Neuron (in vitro differentiated cells): ENCODE results near the gene NAGLU.
A peak's percentile ranks its signal among the peaks of the same experiment; 100 is the strongest.

Experiments used
- H2AFZ ChIP-seq: one replicate; pipeline ENCODE4 v1.6.1; 2013; ENCODE audit warnings: low read depth, mild to moderate bottlenecking, inconsistent platforms, low read length, moderate library complexity
- H3K27me3 ChIP-seq: one replicate; pipeline ENCODE4 v1.6.1; 2013; ENCODE audit warnings: low read length; ENCODE audit not compliant: insufficient read depth
- H3K36me3 ChIP-seq: one replicate; pipeline ENCODE4 v1.6.1; 2013; ENCODE audit warnings: low read length; ENCODE audit not compliant: insufficient read depth
- H3K4me1 ChIP-seq: one replicate; pipeline ENCODE4 v1.6.1; 2013; ENCODE audit warnings: low read length; ENCODE audit not compliant: insufficient read depth
- H3K4me3 ChIP-seq: 2 replicates; pipeline ENCODE4 v1.5.1; 2013; ENCODE audit warnings: mild to moderate bottlenecking, low read length, moderate library complexity
- H3K9me3 ChIP-seq: one replicate; pipeline ENCODE4 v1.6.1; 2013; ENCODE audit warnings: low read length

Gene NAGLU

DNA sequence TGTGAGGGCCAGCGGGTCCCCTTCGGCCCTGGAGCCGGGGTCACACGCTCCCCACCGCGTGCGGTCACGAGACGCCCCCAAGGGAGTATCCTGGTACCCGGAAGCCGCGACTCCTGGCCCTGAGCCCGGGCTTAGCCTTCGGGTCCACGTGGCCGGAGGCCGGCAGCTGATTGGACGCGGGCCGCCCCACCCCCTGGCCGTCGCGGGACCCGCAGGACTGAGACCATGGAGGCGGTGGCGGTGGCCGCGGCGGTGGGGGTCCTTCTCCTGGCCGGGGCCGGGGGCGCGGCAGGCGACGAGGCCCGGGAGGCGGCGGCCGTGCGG, at the start of gene NAGLU:
TSS of gene NAGLU (plus strand) at position 194 of the 324 bp plus-strand sequence. CDS start at position 226, 32 bp downstream.
- Histone ChIP-seq H3K9me3 (no peaks in the 10 kb centered on the region), H3K4me3 (peak within 1 kb of the TSS; percentile 52), H2AFZ (peak within 1 kb of the TSS; percentile 54), H3K27me3 (no peaks in the 10 kb centered on the region), H3K4me1 (peaks cover 24% of the 10 kb centered on the region), H3K36me3 (peaks cover 8% of the 10 kb centered on the region)

DNA sequence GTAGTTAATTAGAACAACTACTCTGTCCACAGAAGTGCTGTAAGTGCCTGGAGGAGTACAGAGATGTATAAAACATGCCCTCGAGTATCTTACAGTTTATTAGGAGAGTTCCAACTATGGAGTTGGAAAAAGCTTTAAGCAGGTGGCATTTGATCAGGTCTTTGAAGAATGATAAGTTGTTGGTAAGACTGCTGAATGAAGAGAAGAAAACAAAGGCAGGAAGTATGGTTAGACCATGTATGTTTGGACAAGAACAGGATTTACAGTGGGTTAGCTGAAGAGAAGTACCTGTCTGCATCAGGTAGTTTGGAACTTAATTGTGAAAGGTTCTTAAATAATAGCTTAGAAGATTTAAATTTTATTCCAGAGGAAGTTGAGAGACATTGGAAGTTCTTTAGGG, 48.0 kb upstream of the NAGLU start:
- no peaks in the 10 kb centered on the region for H3K27me3 ChIP-seq
- H3K36me3 ChIP-seq: peaks cover 71% of the 10 kb centered on the region
- no peak overlapping the region for H2AFZ ChIP-seq
- no peaks in the 10 kb centered on the region for H3K9me3 ChIP-seq
- H3K4me1 ChIP-seq: no peaks in the 10 kb centered on the region
- H3K4me3 ChIP-seq: no peak overlapping the region

GRCh38 chr17:42493319-42493718, 42.7 kb upstream of the NAGLU start:
- Histone ChIP-seq H3K9me3 (no peaks in the 10 kb centered on the region), H2AFZ (no peak overlapping the region), H3K27me3 (no peaks in the 10 kb centered on the region), H3K4me3 (no peak overlapping the region), H3K4me1 (no peaks in the 10 kb centered on the region), H3K36me3 (peaks cover 74% of the 10 kb centered on the region)

GRCh38 chr17:42494673-42495072, 41.4 kb upstream of the NAGLU start:
- H3K36me3 ChIP-seq: peaks cover 71% of the 10 kb centered on the region
- H3K4me1 ChIP-seq: no peaks in the 10 kb centered on the region
- H3K4me3 ChIP-seq: no peak overlapping the region
- H2AFZ ChIP-seq: no peak overlapping the region
- no peaks in the 10 kb centered on the region for H3K27me3 ChIP-seq
- no peaks in the 10 kb centered on the region for H3K9me3 ChIP-seq

- no peak overlapping the region for H2AFZ ChIP-seq
- no peaks in the 10 kb centered on the region for H3K9me3 ChIP-seq
- no peak overlapping the region for H3K4me3 ChIP-seq
- no peaks in the 10 kb centered on the region for H3K27me3 ChIP-seq
- no peaks in the 10 kb centered on the region for H3K4me1 ChIP-seq
- H3K36me3 ChIP-seq: peaks cover 78% of the 10 kb centered on the region
Observed at GRCh38 chr17:42498828-42499227, 37.2 kb upstream of the NAGLU start.

DNA sequence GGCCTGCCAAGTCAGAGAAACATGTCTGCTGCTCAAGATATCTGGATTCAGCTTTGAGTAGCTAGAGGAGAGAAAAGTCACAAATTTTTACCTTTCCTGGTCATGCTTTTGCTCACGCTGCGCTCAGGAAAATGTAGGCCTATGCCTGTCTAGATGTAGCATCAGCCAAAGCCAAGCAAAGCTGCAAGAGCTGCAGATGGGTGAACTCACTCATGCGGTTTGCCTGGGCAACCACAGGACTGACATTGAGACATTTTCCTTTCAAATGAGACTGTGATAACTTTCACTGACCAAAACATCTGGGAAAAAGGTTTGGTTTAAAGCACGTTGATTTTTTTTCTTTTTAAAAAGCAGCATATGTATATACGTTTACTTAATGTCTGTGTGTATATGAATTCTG, 34.0 kb upstream of the NAGLU start:
- Histone ChIP-seq H3K27me3 (no peaks in the 10 kb centered on the region), H3K36me3 (peaks cover 66% of the 10 kb centered on the region), H3K9me3 (no peaks in the 10 kb centered on the region), H3K4me1 (peaks cover 10% of the 10 kb centered on the region), H3K4me3 (no peak overlapping the region), H2AFZ (no peak overlapping the region)

DNA sequence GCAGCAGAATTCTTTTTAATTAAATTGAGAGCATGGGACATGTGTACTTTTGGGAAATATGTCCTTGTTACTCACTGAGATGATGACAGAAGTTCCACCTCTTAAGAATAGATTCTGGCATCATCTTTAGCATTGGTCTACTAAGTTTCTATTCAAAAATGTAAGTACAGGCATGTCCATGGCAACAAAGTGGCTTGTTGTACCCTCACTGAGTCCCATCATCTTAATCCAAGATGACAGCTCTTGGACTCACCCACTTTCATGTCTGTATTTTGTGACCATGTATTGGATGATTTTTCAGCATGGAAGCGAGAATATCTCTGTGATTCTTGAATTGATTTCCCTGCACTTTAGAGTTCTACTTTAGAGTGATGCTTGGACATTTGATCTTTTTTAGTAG, 33.1 kb upstream of the NAGLU start:
- Histone ChIP-seq H3K9me3 (no peaks in the 10 kb centered on the region), H3K36me3 (peaks cover 67% of the 10 kb centered on the region), H3K4me3 (no peak overlapping the region), H2AFZ (no peak overlapping the region), H3K27me3 (no peaks in the 10 kb centered on the region), H3K4me1 (peaks cover 17% of the 10 kb centered on the region)

DNA sequence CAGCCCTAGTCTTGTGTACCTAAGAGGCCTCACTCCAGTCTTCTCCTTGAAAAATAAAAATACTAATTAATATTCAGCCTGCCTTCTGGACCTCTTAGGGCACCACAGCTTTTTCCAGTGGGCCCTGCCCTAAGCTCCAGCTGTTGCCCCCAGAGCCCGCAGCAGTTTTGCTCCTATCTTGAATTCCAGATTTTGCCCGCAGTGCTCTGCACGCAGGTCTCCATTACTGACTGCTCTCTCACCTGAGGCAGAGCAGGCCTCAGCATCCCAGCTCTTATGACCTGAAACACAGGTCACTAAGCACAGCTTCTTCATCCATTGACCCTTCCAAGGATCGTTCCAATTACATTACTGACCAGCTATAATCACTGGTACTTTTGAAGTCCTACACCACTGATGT, 28.4 kb upstream of the NAGLU start:
- Histone ChIP-seq H3K27me3 (no peaks in the 10 kb centered on the region), H3K36me3 (peaks cover 61% of the 10 kb centered on the region)

GRCh38 chr17:42508426-42509165, 27.4 kb upstream of the NAGLU start:
- peaks cover 17% of the 10 kb centered on the region for H3K4me1 ChIP-seq
- H3K27me3 ChIP-seq: no peaks in the 10 kb centered on the region
- no peak overlapping the region for H2AFZ ChIP-seq
- no peaks in the 10 kb centered on the region for H3K9me3 ChIP-seq
- peaks cover 56% of the 10 kb centered on the region for H3K36me3 ChIP-seq
- no peak overlapping the region for H3K4me3 ChIP-seq

More for the DNA sequence above, 28.4 kb upstream of the NAGLU start:
- no peaks in the 10 kb centered on the region for H3K9me3 ChIP-seq
- no peak overlapping the region for H2AFZ ChIP-seq
- H3K4me1 ChIP-seq: peaks cover 17% of the 10 kb centered on the region
- H3K4me3 ChIP-seq: no peak overlapping the region

GRCh38 chr17:42509409-42509808, 26.6 kb upstream of the NAGLU start:
- Histone ChIP-seq H3K27me3 (no peaks in the 10 kb centered on the region), H3K4me3 (no peak overlapping the region), H3K4me1 (peaks cover 17% of the 10 kb centered on the region), H3K36me3 (peaks cover 55% of the 10 kb centered on the region), H3K9me3 (no peaks in the 10 kb centered on the region), H2AFZ (no peak overlapping the region)

DNA sequence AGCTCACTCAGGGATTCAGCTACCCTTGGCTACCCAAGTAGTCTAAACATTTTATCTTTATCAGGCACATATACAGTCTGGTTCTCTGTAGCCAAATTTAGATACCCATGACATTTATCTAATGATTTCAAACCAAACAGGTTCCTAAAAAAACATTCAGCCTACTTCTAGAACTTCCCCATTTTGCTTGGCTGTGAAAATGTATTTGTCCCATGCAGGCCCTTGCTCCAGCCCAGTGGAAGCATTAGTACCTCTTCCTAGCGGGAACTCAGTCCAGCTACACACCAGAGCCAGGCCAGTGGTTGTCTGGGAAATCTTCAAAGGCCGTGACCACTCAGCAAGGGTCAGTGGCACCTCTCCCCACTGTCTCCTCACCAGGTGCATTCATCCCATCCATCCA, 26.2 kb upstream of the NAGLU start:
- H3K4me1 ChIP-seq: peaks cover 17% of the 10 kb centered on the region
- peaks cover 56% of the 10 kb centered on the region for H3K36me3 ChIP-seq
- H3K9me3 ChIP-seq: no peaks in the 10 kb centered on the region
- H3K27me3 ChIP-seq: no peaks in the 10 kb centered on the region
- no peak overlapping the region for H3K4me3 ChIP-seq
- no peak overlapping the region for H2AFZ ChIP-seq

DNA sequence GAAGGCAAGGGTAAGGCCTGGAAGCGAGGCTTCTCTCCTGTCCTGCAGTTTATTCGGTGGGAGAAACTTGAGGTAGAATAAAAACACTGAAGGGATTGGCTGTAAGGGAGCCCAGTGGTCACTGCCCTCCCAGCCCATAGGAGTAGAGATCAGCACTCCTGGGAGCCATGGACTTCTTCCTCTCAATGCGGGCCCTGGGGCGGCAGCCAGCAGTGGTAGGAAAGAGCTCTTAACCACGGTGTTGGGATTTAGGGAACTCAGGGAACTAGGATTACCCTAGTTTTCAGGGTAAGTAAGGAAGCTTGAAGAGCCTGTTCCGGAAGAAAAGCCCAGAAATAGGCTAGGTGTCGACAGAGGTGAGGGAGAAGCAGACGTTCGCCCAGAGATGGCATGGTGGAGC, 23.8 kb upstream of the NAGLU start:
- Histone ChIP-seq H3K4me3 (no peak overlapping the region), H3K36me3 (peaks cover 61% of the 10 kb centered on the region), H3K9me3 (no peaks in the 10 kb centered on the region), H3K27me3 (no peaks in the 10 kb centered on the region), H2AFZ (no peak overlapping the region), H3K4me1 (peaks cover 6% of the 10 kb centered on the region)

DNA sequence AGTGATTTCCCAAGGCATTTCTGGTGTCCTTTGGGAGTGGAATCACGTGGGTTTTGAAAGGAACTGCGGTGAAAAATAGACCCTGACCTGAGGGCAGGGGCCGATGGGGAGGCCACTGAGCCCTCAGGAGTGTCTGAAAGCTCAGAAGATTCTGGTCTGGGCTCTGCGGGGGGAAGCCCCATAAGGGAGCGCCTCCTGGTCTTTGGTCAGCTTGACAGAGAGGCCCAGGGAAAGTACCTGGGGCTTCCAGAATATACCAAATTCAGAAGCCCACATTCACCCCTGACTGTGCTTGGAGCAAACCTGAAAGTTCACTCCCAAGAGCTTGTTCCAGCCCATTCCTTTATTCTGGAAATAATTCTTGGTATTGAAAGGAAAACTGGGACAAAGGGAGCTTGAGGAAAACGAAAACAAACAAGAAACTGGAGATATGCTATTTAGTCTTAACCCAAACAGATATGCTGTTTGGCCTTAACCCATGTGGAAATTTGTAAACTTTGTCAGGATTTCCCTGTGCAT, 23.2 kb upstream of the NAGLU start:
- no peak overlapping the region for H2AFZ ChIP-seq
- no peaks in the 10 kb centered on the region for H3K27me3 ChIP-seq
- peaks cover under 1% of the 10 kb centered on the region for H3K4me1 ChIP-seq
- peaks cover 57% of the 10 kb centered on the region for H3K36me3 ChIP-seq
- H3K9me3 ChIP-seq: no peaks in the 10 kb centered on the region
- H3K4me3 ChIP-seq: no peak overlapping the region

DNA sequence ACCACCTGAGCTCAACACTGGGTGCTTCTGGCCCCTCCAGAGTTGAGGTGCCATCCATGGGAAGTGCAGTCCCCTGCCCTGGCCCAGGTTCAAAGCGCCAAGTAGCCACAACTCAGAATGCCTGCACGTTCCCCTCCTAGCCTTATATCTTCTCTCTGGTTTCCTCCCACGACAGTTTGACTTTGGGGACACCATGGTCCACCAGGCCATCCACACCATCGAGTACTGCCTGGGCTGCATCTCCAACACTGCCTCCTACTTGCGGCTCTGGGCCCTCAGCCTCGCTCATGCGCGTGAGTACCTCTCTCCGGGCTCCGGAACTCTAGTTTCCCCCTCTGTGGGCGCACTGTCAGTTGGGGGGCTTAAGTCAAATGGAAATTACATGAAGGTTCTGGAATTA, 22.4 kb upstream of the NAGLU start:
- Histone ChIP-seq H3K9me3 (no peaks in the 10 kb centered on the region), H3K4me3 (no peak overlapping the region), H3K27me3 (no peaks in the 10 kb centered on the region), H3K4me1 (peaks cover 7% of the 10 kb centered on the region), H2AFZ (no peak overlapping the region), H3K36me3 (peaks cover 49% of the 10 kb centered on the region)
